ENCODE measurements around the gene ENPP6.

GRCh38 chr4:184122631-184123408, 94.9 kb downstream of the ENPP6 start:
- TF ChIP-seq, protein P1, sequence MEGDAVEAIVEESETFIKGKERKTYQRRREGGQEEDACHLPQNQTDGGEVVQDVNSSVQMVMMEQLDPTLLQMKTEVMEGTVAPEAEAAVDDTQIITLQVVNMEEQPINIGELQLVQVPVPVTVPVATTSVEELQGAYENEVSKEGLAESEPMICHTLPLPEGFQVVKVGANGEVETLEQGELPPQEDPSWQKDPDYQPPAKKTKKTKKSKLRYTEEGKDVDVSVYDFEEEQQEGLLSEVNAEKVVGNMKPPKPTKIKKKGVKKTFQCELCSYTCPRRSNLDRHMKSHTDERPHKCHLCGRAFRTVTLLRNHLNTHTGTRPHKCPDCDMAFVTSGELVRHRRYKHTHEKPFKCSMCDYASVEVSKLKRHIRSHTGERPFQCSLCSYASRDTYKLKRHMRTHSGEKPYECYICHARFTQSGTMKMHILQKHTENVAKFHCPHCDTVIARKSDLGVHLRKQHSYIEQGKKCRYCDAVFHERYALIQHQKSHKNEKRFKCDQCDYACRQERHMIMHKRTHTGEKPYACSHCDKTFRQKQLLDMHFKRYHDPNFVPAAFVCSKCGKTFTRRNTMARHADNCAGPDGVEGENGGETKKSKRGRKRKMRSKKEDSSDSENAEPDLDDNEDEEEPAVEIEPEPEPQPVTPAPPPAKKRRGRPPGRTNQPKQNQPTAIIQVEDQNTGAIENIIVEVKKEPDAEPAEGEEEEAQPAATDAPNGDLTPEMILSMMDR (IDR thresholded peaks at IDR 0.05), result no peak
- no peak for TF ChIP-seq EZH2 (IDR thresholded peaks at IDR 0.05; ENCODE audit: borderline replicate concordance, insufficient read depth, low read depth, low read length, poor library complexity, severe bottlenecking)
